ENCODE data around the gene IL1RN. TPM values are rescaled to one million over a fixed set of nuclear protein-coding genes. Genes with fewer than 3 reads are reported as not detected.

The IL1RN gene
- total and polyA plus RNA-seq, 2 of the 13 experiments (the other 11 are each of a cell fraction or from before 2014, with no cell fraction given): 21.2 to 101 TPM

DNA sequence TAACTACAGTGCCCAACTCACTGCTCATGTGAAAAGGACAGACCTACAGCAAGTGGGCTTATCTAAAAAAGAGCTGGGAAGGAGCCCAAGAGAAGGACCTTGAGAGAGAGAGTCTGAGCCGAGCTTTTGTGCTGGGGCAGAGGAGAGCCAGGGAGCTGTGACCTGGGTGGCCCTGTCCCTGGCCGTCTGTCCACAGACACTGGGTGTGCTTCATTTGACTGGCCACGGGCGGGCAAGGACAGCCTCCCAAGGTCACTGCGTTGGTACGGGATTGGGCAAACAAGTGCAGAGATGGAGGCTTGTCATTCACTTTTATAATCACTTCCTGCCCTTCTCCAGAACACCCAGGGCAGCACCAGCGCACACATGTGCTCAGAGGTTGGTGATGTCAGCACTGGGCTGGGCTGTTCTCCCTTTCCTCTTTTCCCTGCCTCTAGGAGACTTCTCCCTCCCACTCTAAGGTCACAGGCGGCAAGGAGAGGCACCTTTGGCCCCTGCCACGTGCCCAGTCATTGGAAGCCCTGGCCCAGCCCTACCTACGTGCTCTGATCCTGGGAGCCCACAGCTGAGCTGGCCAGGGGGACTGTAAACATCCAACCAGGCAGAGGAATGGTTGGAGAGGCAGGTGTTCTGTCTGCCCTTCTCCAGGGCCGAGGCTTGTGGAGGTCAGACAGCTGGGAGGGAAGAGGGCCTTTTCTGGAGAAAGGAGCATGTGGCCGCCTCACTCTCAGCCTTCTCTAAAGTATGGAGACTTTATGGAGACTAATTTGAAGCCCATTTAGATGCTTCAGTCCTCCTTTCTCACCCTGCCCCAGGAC is 39.9 kb downstream of the IL1RN start (continued):
- TF ChIP-seq ZBTB33 (CRISPR knock-in tag; IDR thresholded peaks at IDR 0.05) (peak; percentile 76), NFYC (CRISPR knock-in tag; IDR thresholded peaks at IDR 0.05) (peak; percentile 77), ELF4 (CRISPR knock-in tag; IDR thresholded peaks at IDR 0.05; ENCODE audit: borderline replicate concordance) (peak; percentile 94; the same call in 1 of the 2 replicates), CBX1 (IDR thresholded peaks at IDR 0.05; ENCODE audit: low read depth) (peak; percentile 69), ZMAT3 (CRISPR knock-in tag; conservative IDR thresholded peaks at IDR 0.05) (peak; percentile 98; the same call in 1 of the 2 replicates), ETV5 (CRISPR knock-in tag; IDR thresholded peaks at IDR 0.05; ENCODE audit: borderline replicate concordance) (peak; percentile 91), KLF12 (CRISPR knock-in tag; IDR thresholded peaks at IDR 0.05; ENCODE audit: borderline replicate concordance) (0 out of 2 replicates have a peak, but pooled peaks have one; percentile 76), KLF16 (CRISPR knock-in tag; IDR thresholded peaks at IDR 0.05) (peak in 1 of 2 experiments; percentile 88; a peak in 2 of 4 replicates), ZNF788 (CRISPR knock-in tag; IDR thresholded peaks at IDR 0.05; ENCODE audit: borderline replicate concordance) (peak; percentile 99), MLLT10 (CRISPR knock-in tag; IDR thresholded peaks at IDR 0.05) (no peak), ISX (CRISPR knock-in tag; conservative IDR thresholded peaks at IDR 0.05) (no peak), IRF2 (CRISPR knock-in tag; IDR thresholded peaks at IDR 0.05) (peak; percentile 93; the same call in 1 of the 2 replicates), DBP (CRISPR knock-in tag; IDR thresholded peaks at IDR 0.05; ENCODE audit: not compliant biosample characterization) (peak; percentile 87), ZMYM4 (CRISPR knock-in tag; IDR thresholded peaks at IDR 0.05) (peak; percentile 98), ATRX (CRISPR knock-in tag; IDR thresholded peaks at IDR 0.05; ENCODE audit: borderline replicate concordance) (no peak), ZBTB1 (CRISPR knock-in tag; IDR thresholded peaks at IDR 0.05; ENCODE audit: borderline replicate concordance) (no peak), SP140L (CRISPR knock-in tag; IDR thresholded peaks at IDR 0.05; ENCODE audit: borderline replicate concordance) (0 out of 2 replicates have a peak, but pooled peaks have one; percentile 80), POLR2G (IDR thresholded peaks at IDR 0.05; ENCODE audit: low read depth, low read length) (peak; percentile 85)
- TF ChIP-seq, protein P1, sequence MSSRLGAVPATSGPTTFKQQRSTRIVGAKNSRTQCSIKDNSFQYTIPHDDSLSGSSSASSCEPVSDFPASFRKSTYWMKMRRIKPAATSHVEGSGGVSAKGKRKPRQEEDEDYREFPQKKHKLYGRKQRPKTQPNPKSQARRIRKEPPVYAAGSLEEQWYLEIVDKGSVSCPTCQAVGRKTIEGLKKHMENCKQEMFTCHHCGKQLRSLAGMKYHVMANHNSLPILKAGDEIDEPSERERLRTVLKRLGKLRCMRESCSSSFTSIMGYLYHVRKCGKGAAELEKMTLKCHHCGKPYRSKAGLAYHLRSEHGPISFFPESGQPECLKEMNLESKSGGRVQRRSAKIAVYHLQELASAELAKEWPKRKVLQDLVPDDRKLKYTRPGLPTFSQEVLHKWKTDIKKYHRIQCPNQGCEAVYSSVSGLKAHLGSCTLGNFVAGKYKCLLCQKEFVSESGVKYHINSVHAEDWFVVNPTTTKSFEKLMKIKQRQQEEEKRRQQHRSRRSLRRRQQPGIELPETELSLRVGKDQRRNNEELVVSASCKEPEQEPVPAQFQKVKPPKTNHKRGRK (CRISPR knock-in tag; IDR thresholded peaks at IDR 0.05): no peak
- TF ChIP-seq, protein P2, sequence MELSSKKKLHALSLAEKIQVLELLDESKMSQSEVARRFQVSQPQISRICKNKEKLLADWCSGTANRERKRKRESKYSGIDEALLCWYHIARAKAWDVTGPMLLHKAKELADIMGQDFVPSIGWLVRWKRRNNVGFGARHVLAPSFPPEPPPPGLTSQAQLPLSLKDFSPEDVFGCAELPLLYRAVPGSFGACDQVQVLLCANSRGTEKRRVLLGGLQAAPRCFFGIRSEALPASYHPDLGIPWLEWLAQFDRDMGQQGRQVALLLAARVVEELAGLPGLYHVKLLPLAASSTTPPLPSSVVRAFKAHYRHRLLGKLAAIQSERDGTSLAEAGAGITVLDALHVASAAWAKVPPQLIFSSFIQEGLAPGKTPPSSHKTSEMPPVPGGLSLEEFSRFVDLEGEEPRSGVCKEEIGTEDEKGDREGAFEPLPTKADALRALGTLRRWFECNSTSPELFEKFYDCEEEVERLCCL (CRISPR knock-in tag; IDR thresholded peaks at IDR 0.05; ENCODE audit: borderline replicate concordance): peak; percentile 88; the same call in 1 of the 2 replicates
